Fibroblast of skin of abdomen (primary cell): Measurements from ENCODE around the gene SORCS2.

ENCODE experiments used
- DNase-seq: peaks from one replicate; pipeline ENCODE4 v3.0.0-alpha.2; 2013

SORCS2 gene

DNA sequence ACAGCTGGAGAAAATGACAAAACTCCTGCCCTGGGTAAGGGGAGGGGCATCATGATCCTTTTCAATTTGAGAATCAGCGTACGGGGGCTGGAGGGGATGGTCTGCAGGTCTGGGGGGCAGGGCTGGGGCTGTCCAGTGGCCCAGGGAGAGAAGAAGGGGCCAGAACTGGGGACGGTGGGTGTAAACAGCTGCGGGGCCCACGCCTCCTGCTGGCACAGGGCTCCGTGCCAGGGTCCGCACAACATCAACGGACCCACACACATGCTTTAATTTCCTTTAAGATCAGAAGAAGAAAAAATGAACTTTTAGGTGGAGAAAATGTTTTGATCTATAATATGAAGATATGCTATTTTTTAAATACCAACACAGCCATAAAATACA lies 190.3 kb downstream of the SORCS2 start:
- no peak for DNase-seq

DNA sequence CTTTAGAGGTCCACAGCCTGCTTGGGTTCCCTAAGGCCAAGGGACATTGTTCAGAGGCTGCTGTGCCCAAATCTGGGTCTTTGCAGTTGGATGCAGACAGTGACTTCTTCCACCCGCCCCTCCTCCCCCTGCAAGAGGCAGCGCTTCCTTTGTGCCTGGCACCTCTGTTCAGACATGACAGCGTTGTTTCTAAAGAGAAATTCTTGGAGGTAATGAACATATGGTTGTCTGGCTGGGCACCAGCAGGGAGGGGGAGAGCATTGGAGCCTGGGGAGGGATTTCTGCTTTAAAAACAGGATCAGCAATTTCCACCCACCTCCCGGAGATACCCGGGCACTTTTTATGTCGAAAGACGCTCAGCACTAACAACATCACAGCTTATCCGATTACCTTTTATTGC lies 190.9 kb downstream of the SORCS2 start:
- DNase-seq = no peak

DNA sequence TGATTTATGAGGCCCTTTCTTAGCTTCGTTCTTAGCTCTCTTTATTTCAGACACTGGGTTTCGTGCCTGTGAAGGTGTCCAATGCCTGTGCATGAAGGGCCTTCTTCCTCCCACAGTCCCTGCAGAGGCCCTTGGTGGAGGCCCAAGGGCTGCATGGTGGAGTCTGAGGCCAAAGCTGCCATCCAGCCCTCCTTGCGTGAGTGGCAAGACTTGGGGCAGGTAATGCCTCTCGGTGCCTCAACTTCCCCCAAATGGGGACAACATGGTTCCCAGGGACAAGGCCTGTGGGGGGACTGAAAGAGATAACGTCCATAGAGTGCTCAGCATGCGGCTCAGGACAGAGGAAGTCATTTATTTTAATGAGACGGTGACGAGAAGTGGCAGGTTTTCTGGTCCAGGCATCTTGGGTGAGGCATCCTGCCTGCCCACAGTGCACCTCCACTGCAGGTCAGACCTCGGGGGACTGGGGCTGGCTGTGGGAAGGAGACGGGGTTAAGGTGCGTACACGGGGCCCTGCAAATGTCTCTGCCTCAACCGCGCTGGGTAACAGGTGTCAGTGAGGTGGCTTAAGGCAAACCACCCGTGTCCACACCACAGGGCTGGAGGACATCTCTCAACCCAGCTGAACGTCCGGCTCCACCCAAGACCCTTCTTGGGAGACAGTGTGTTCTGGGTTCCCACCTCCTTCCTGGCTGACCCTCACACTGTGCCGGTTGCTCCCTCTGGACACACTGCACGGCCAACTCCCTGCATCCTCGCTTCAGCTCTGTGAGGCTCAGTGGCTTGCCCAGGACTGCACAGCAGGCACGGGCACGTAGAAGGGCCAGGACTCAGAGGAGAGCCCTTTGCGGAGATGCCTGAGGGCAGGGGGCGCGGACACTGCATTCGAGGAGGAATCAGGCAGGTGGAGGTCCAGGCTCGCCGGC lies 191.9 kb downstream of the SORCS2 start:
- DNase-seq = no peak

DNA sequence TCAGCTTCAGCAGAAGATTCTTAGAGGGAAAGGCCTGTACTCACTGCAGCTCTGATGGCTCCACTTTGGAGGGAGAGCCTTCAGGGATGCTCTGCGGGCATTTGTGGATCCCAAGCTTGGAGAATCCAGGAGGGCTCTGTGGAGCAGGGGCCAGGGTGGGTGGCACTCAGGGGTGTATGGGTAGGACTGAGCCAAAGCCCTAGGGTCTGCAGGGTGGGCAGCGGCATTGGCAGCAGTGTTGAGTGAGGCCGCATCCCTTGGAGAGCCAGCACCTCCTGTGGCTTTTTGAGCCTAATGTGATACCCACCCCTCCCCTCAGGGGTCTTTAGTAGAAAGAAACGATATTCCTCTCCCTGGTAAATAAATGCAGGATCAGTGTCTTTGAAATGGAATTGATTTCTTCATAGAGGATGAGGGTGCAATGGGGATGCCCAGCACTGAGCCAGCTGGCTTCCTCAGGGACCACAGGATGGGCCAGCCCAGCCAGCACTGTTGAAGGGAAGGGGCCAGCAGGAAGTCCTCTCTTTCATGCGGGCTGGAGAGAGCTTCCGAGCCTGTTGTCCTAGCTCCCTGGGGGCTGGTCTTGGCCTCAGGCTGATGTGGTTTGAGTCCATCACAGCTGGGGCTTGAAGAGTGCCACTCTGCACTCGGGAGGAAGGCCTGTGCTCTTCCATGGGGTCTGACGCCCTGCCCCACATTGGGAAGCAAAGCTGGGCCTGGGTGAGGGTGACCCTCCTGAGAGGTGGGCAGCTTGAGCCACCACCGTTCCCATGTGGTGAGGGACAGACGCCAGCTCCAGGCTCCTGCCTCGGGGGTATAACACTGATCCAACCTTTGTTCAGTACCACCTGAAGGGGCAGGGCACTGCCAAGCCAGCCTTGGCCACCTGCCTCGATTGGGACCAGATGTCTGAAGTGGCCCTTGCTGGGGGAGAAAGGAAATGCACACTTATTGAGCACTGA lies 192.9 kb downstream of the SORCS2 start:
- no peak for DNase-seq

- no peak for DNase-seq
Measured at GRCh38 chr4:7387925-7388324, 195.6 kb downstream of the SORCS2 start.

DNA sequence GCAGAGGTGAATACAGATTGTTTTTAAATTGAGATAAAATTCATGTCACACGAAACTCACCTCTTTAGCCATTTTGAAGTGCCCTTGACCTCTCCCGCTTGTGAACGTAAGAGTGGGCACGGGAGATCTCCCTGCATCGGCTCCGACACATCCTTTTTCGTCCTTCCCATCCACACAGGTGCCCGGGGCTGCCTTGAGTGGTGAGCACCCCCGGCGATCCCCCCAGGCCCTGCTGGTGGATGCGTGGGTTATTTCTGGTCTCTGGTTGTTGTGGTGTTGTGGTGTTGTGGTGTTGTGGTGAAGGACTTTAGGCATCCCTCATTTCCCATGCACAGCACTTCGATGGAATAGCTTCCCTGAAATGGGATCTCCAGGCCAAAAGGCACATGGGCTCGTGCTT lies 196.3 kb downstream of the SORCS2 start:
- no peak for DNase-seq

- DNase-seq = no peak
Measured at GRCh38 chr4:7389101-7389701, 196.9 kb downstream of the SORCS2 start.

DNA sequence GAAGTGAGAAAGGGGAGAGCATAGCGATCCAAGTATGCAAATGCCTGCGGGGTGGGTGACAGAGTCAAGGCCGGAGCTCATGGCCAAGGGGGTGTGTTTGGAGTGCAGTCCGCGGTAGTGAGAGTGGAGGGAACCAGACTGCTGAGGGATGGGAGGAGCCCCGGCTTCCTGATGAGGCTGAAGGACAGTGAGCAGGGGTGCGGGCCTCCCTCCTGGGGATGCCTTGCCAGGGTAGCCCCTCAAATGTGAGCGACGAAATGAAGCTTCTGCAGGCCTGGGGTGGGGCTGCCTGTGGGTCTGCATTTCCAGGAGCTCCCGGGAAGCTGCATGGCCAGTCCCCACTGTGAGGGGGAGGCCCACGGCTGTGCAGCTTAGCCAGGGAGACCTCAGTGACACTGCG lies 197.4 kb downstream of the SORCS2 start:
- DNase-seq = no peak

DNA sequence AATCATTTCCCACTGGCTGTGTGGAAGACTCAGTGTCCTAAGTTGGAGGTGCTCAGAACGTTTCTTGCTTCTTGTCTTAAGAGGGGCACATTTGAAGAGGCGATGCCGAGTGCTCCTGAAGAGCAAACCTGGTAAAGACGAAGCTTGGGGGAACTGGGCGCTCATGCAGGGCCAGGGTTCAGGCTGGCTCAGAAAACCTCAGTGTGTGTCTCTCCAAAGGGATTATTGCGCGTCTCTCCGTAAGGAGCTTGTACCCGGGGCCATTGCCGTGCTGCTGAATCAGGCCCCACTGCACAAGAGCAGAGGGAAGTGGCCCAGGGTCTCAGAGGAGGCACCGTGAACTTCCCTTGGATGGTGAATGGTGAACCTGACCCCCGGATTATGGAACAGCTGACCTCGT lies 198.0 kb downstream of the SORCS2 start:
- no peak for DNase-seq

GRCh38 chr4:7390906-7391636 lies 198.7 kb downstream of the SORCS2 start:
- no peak for DNase-seq

DNA sequence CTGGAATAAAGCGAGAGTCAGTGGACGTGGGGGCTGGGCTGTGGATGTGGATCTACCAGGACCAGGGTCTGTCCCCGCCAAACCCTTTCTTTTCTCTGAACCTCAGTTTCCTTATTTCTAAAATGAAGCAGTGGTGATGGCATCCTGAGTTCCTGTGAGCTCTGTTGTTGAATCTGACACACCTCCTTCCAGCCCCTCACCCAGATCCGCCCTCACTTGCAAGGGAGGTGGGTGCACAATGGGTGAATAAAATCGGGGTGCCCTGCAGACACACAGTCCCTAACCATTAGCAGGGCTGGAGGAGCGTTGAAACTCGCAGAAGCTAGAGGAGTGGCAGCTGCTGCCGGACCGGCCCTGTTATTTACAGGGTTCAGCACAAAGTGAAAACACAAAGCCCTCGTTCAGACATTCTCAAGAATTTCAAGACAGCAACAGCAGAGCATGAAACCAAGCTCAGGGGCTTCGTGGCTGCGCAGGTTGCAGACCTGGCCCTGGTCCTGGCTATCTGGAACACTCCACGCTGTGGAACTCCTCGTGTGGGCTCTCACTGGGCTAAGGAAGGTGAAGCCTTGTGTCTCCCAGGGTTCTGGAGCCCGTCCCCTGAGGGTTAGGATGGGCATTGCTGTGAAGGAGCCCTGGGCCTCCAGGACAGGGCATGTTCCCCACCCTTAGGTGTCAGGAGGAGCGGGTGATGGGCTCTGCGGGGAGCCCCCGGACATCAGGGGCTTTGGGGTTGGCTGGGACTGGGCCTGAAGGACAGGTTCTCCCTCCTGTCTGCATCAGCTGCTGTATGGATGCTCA lies 199.5 kb downstream of the SORCS2 start:
- no peak for DNase-seq

- DNase-seq = peak; percentile 67
Measured at GRCh38 chr4:7392438-7393421, 200.4 kb downstream of the SORCS2 start.

DNA sequence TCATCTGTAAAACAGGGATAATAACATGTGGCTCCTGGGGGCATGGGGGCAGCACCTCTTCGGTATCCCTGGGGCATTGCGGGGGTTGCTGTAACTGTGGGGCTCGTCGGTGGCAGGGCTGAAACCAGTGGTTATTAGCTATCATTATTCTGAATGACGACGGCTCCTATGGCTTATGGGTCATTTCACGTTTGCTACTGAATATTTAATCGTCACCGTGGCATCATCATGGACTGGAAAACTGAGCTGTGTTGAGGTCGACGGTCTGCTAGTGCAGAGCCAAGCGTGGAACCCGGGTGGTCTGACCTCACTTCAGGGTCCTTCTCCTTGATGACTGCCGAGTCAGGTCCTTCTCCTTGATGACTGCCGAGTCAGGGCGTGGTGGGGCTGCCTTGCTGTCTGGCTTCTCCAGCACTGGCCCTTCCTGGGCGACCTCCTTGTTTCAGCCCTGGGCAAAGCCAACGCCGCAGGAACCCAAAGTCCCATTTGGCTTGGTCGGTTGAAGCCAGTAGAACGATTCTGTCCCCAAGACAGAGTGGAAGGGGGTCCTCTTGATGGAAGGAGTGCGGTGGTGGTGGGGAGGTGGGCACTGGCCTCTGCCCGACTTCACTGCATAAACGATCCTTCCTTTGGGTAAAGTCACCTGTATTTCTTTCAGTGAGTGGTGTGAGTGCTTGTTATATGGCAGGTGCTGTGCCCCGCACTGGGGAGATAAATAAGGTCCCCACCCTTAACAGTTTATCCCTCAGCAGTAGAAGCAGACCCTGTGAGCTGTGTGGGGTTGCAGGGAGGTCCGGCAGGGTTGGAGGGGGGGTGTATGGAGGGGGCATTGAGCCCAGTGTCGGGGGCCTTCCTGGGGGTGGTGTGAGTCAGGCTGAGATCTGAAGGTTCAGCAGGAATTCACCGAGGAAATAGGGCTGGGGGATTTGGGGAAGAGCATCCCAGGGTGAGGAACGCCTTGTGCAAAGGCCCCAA lies 201.6 kb downstream of the SORCS2 start:
- DNase-seq = no peak

- DNase-seq = no peak
Measured at GRCh38 chr4:7394681-7395451, 202.5 kb downstream of the SORCS2 start.

- DNase-seq = no peak
Measured at GRCh38 chr4:7395645-7396044, 203.3 kb downstream of the SORCS2 start.

DNA sequence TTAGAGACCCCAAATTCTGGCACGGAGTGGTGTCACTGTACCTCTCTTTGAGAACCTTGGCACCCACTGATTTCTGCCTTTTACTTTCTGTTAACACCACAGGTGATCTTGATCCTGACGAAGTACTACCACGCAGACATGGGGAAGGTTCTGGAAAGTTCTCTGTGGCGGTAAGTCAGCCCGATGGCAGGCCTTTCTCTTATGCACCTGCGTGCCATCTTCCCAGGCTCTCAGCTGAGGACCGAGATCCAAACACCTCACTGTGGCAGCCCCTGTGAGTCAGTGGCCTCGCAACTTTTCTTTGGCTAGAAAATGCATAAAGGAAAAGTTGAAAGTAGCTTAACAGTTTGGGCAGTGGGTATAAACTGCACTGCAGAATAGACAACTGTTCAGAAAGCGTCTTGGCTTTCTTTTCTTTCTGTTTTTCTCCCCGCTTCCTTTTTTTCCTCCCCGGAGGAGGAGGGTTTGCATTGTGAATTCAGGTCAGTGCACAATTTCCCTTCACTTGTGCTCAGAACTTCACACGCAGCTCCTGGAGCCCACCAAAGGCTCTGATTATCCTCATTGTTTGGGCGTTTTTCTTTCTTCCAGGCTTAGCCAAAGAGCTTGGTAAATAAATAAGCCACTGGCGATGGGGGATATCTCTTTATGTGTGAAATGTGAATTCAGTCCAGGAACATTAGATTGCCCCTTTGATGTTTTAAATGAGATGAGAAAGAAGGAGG lies 204.0 kb downstream of the SORCS2 start:
- no peak for DNase-seq
